Neural progenitor cell (in vitro differentiated cells): ENCODE data around the gene L3MBTL1. TPM values are rescaled to one million over a fixed set of nuclear protein-coding genes. Genes with fewer than 3 reads are reported as not detected.

Source experiments
- DNase-seq: peaks from one replicate; pipeline ENCODE4 v3.0.0-alpha.2; 2016; ENCODE audit warnings: low spot score
- H2AFZ ChIP-seq: fragments of 200-600 bp; sonication (generic); replicated peaks from 2 replicates; pipeline ENCODE4 v1.6.1; 2016; ENCODE audit warnings: antibody characterized with exemption
- H3F3A ChIP-seq: fragments of 200-600 bp; sonication (generic); 2 replicates; pipeline ENCODE4 v1.6.1; 2016; ENCODE audit warnings: antibody characterized with exemption, low read depth
- H3K27ac ChIP-seq: fragments of 200-600 bp; sonication (generic); 2 replicates; pipeline ENCODE4 v1.5.1; 2016; ENCODE audit warnings: mild to moderate bottlenecking
- H3K27me3 ChIP-seq: fragments of 200-600 bp; sonication (generic); 2 replicates; pipeline ENCODE4 v1.6.1; 2016; ENCODE audit warnings: mild to moderate bottlenecking, moderate library complexity
- H3K36me3 ChIP-seq: fragments of 200-600 bp; sonication (generic); 2 replicates; pipeline ENCODE4 v1.5.1; 2016
- H3K4me1 ChIP-seq: fragments of 200-600 bp; sonication (generic); 2 replicates; pipeline ENCODE4 v1.6.1; 2016; ENCODE audit warnings: mixed run types
- H3K4me2 ChIP-seq: fragments of 200-600 bp; sonication (generic); 2 replicates; pipeline ENCODE4 v1.6.1; 2016
- H3K4me3 ChIP-seq: fragments of 200-600 bp; sonication (generic); 2 replicates; pipeline ENCODE4 v1.5.1; 2016
- H3K79me2 ChIP-seq: fragments of 200-600 bp; sonication (generic); 2 replicates; pipeline ENCODE4 v1.6.1; 2016; ENCODE audit warnings: low read depth
- H3K9ac ChIP-seq: fragments of 200-600 bp; sonication (generic); 2 replicates; pipeline ENCODE4 v1.6.1; 2016
- H3K9me3 ChIP-seq: fragments of 200-600 bp; sonication (generic); 2 replicates; pipeline ENCODE4 v1.5.1; 2016; ENCODE audit warnings: low read depth
- H4K20me1 ChIP-seq: fragments of 200-600 bp; sonication (generic); 2 replicates; pipeline ENCODE4 v1.6.1; 2016; ENCODE audit warnings: low read depth
- H3K27ac Mint-ChIP-seq: 3 replicates; pipeline ENCODE4 v1.8.0; 2021; ENCODE audit warnings: mixed read lengths
- H3K27me3 Mint-ChIP-seq: 2 replicates; pipeline ENCODE4 v1.8.0; 2022; ENCODE audit warnings: low read depth, mild to moderate bottlenecking, inconsistent platforms, moderate library complexity, mixed read lengths; ENCODE audit not compliant: insufficient read depth
- H3K36me3 Mint-ChIP-seq: 3 replicates; pipeline ENCODE4 v1.8.0; 2021; ENCODE audit warnings: mixed read lengths
- H3K4me1 Mint-ChIP-seq: 3 replicates; pipeline ENCODE4 v1.8.0; 2021; ENCODE audit warnings: mixed read lengths
- H3K4me3 Mint-ChIP-seq: 3 replicates; pipeline ENCODE4 v1.8.0; 2021; ENCODE audit warnings: mild to moderate bottlenecking, moderate library complexity, mixed read lengths
- H3K9me3 Mint-ChIP-seq: 3 replicates; pipeline ENCODE4 v1.8.0; 2020; ENCODE audit warnings: mixed read lengths
- CTCF ChIP-seq: fragments of 200-600 bp; sonication (generic); IDR thresholded peaks from 2 replicates; pipeline ENCODE4 v1.5.1; 2017; ENCODE audit warnings: antibody characterized with exemption, mild to moderate bottlenecking
- EZH2 ChIP-seq: fragments of 200-600 bp; sonication (generic); IDR thresholded peaks from 2 replicates; pipeline ENCODE4 v1.6.1; 2017; ENCODE audit warnings: antibody characterized with exemption, mild to moderate bottlenecking, moderate library complexity
- EZH2phosphoT487 ChIP-seq: fragments of 200-600 bp; sonication (generic); IDR thresholded peaks from 2 replicates; pipeline ENCODE4 v1.6.1; 2017; ENCODE audit warnings: antibody characterized with exemption
- total RNA-seq: library from RNA; depleted of rRNA; stranded (reverse); fragments of >200 nt; gene quantifications from 2 replicates; pipeline ENCODE4 v1.2.3, GENCODE V29; 2015; ENCODE audit warnings: low replicate concordance

Gene L3MBTL1
- total RNA-seq, 1 donor from 2014 or later: 27.6 TPM

DNA sequence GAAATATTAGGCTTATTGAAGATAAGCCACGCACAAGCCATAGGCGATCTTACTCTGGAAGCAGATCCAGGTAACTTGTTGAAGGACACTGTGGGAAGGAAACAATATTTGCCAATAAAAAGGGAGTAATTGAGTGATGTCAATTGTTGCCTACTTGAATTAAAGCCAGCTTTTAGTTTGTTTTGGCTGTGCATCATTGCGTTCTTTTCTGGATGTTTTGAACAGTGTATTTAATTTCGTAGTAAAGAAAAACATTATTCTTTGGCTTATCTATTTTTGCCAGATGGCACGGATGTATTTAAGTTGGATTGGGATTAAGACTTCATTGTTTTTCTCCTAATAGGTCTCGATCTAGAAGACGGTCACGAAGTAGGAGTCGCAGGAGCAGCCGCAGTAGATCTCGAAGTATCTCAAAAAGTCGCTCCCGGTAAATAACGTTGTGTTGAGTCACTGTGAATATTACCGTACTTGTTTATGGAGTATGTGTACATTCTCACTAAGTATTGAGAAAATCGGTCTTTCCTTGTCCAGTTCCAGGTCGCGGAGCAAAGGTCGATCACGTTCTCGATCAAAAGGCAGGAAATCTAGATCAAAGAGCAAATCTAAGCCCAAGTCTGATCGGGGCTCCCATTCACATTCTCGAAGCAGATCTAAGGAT, 47.2 kb upstream of the L3MBTL1 start:
- H3K4me2 ChIP-seq: no peak overlapping the region
- Mint-ChIP-seq H3K27me3 (peaks cover 5% of the 10 kb centered on the region), H3K4me3 (peak overlapping the region; percentile 50), H3K4me1 (peaks cover 24% of the 10 kb centered on the region), H3K9me3 (no peaks in the 10 kb centered on the region), H3K27ac (no peak overlapping the region), H3K36me3 (peaks cover 46% of the 10 kb centered on the region)
- H3K9me3 ChIP-seq: no peaks in the 10 kb centered on the region
- H3K27ac ChIP-seq: no peak overlapping the region
- peaks cover 21% of the 10 kb centered on the region for H3K36me3 ChIP-seq
- H3K4me3 ChIP-seq: no peak overlapping the region
- DNase-seq: no peak
- no peak overlapping the region for H3K9ac ChIP-seq
- H3K4me1 ChIP-seq: peaks cover 13% of the 10 kb centered on the region
- TF ChIP-seq EZH2phosphoT487: no peak
- TF ChIP-seq CTCF: no peak
- no peak for TF ChIP-seq EZH2
- H3F3A ChIP-seq: peaks cover 64% of the 10 kb centered on the region
- H3K27me3 ChIP-seq: no peaks in the 10 kb centered on the region
- H4K20me1 ChIP-seq: peaks cover 64% of the 10 kb centered on the region
- H3K79me2 ChIP-seq: peaks cover 62% of the 10 kb centered on the region
- no peak overlapping the region for H2AFZ ChIP-seq

DNA sequence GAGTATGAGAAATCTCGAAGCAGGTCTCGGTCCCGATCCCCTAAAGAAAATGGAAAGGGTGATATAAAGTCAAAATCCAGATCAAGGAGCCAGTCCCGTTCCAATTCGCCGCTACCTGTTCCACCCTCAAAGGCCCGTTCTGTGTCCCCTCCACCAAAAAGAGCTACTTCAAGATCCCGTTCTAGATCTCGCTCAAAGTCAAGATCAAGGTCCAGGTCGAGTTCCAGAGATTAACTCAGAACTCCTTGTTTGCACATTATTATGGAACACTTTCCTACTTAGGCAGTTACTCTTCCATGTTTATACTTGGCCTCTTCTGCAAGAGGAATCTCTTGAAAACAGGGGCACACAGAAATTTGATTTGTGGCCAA, 46.7 kb upstream of the L3MBTL1 start:
- peaks cover 5% of the 10 kb centered on the region for H3K27me3 Mint-ChIP-seq
- Histone ChIP-seq H3K9ac (no peak overlapping the region), H3K4me1 (peaks cover 13% of the 10 kb centered on the region), H3K27me3 (no peaks in the 10 kb centered on the region), H3K4me3 (no peak overlapping the region), H4K20me1 (peaks cover 64% of the 10 kb centered on the region), H3K9me3 (no peaks in the 10 kb centered on the region), H3F3A (peaks cover 69% of the 10 kb centered on the region), H3K27ac (no peak overlapping the region), H3K79me2 (peaks cover 62% of the 10 kb centered on the region), H3K36me3 (peaks cover 21% of the 10 kb centered on the region), H3K4me2 (no peak overlapping the region), H2AFZ (no peak overlapping the region)
- TF ChIP-seq CTCF: no peak
- TF ChIP-seq EZH2phosphoT487: no peak
- no peak for TF ChIP-seq EZH2
- peak overlapping the region; percentile 50 for H3K4me3 Mint-ChIP-seq
- peaks cover 24% of the 10 kb centered on the region for H3K4me1 Mint-ChIP-seq
- H3K27ac Mint-ChIP-seq: no peak overlapping the region
- H3K36me3 Mint-ChIP-seq: peaks cover 47% of the 10 kb centered on the region
- no peak for DNase-seq
- no peaks in the 10 kb centered on the region for H3K9me3 Mint-ChIP-seq

- Mint-ChIP-seq H3K27ac (no peak overlapping the region), H3K4me1 (peaks cover 19% of the 10 kb centered on the region), H3K9me3 (no peaks in the 10 kb centered on the region), H3K27me3 (peaks cover 5% of the 10 kb centered on the region), H3K36me3 (peaks cover 54% of the 10 kb centered on the region), H3K4me3 (no peak overlapping the region)
- H3K36me3 ChIP-seq: peaks cover 21% of the 10 kb centered on the region
- H3K4me3 ChIP-seq: peak overlapping the region; percentile 13
- no peaks in the 10 kb centered on the region for H3K27me3 ChIP-seq
- H3K79me2 ChIP-seq: peaks cover 62% of the 10 kb centered on the region
- DNase-seq: no peak
- H3F3A ChIP-seq: peaks cover 66% of the 10 kb centered on the region
- no peak overlapping the region for H2AFZ ChIP-seq
- TF ChIP-seq CTCF (no peak), EZH2phosphoT487 (no peak), EZH2 (no peak)
- H3K4me2 ChIP-seq: no peak overlapping the region
- H3K9me3 ChIP-seq: no peaks in the 10 kb centered on the region
- H3K9ac ChIP-seq: no peak overlapping the region
- H3K27ac ChIP-seq: peak overlapping the region; percentile 8
- peaks cover 13% of the 10 kb centered on the region for H3K4me1 ChIP-seq
- peaks cover 64% of the 10 kb centered on the region for H4K20me1 ChIP-seq
These were observed 45.4 kb upstream of the L3MBTL1 start for GRCh38 chr20:43461894-43462659.
